ENCODE results near the gene SLC6A3. TPM values are rescaled to one million over a fixed set of nuclear protein-coding genes. Genes with fewer than 3 reads are reported as not detected.

Gene SLC6A3
- total RNA-seq, 1 donor from 2014 or later = 0.16 TPM

GRCh38 chr5:1468629-1469527, 23.6 kb upstream of the SLC6A3 start:
- H3K4me1 Mint-ChIP-seq = peaks cover 5% of the 10 kb centered on the region
- peak overlapping the region; percentile 84 for H3K4me3 Mint-ChIP-seq
- no peak for TF ChIP-seq CTCF (conservative IDR thresholded peaks at IDR 0.05)
- H3K27ac Mint-ChIP-seq (ENCODE audit: unreplicated experiment) = peak overlapping the region; percentile 95
- peaks cover 23% of the 10 kb centered on the region for H3K36me3 Mint-ChIP-seq (ENCODE audit: low read depth)
- H3K27me3 Mint-ChIP-seq (ENCODE audit: low read depth) = no peaks in the 10 kb centered on the region
- H3K9me3 Mint-ChIP-seq = peaks cover 9% of the 10 kb centered on the region
- no peak for DNase-seq (ENCODE audit: low read depth, low spot score)

DNA sequence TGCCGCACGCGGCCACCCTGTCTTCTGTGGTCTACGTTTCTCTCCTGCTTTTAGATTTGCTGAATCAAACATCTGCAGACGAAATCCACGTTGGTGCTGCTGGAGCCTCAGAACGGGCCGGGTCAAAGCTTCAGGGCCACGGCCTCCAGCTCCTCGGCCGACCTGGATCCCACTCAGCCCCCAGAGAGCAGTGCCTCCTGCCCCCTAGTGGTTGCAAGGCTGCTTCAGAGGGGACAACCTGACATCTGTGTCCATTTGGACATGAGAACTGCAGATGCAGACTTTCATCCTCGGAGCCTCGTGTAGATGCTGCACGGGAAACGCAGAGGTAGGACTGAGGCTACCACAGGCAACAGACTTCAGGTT, 23.0 kb upstream of the SLC6A3 start:
- H3K27me3 Mint-ChIP-seq (ENCODE audit: low read depth) = no peaks in the 10 kb centered on the region
- H3K4me3 Mint-ChIP-seq = peak overlapping the region; percentile 84
- H3K9me3 Mint-ChIP-seq = peaks cover 9% of the 10 kb centered on the region
- H3K36me3 Mint-ChIP-seq (ENCODE audit: low read depth) = peaks cover 28% of the 10 kb centered on the region
- TF ChIP-seq CTCF (conservative IDR thresholded peaks at IDR 0.05) = peak; percentile 65
- peaks cover 5% of the 10 kb centered on the region for H3K4me1 Mint-ChIP-seq
- DNase-seq (ENCODE audit: low read depth, low spot score) = peak; percentile 58
- H3K27ac Mint-ChIP-seq (ENCODE audit: unreplicated experiment) = peak overlapping the region; percentile 95

DNA sequence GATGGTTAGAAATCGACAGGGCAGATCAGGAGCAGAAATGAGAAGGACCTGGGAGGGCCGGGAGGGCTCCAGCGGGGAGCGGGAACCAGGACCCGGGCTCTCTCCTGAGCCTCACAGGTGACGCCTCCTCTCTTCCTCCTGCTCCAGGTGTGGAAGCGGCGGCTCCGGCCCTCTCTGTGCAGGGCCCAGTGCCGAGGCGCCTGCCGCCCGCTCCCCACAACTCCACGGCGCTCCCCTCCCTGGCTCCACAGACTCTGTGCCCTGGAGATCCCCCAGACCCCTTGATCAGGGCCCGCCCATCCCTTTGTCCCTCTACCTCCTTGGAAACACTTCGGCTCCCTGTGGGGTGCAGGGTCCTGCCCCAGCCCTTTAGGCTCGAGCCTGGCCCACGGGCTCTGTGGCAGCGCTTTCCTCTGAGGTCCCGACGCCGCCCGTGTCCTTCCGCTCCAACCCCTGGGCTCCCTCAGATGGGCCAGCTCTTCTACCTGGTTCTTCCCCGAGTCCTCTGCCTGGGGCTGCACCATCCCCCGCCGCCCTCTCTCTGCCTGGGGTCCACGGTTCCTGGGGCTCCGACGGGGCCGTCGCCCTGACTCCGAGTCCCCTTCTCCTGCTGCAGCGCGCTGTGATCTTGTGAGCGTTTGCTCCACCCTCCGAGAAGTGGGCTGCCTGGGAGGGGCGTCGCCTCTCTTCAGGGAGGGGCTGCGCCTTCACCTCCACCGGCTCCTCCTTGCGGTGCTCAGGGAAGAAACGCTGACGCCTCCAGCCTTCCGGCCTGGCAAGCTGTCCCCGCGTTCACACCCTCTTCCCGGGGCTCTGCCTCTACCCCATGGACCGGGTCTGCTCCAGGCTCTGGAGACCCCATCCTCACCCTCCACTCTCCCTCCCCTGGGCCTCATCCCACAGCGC, 22.4 kb upstream of the SLC6A3 start:
- H3K27me3 Mint-ChIP-seq (ENCODE audit: low read depth) = peaks cover under 1% of the 10 kb centered on the region
- H3K4me1 Mint-ChIP-seq = peaks cover 7% of the 10 kb centered on the region
- no peak for TF ChIP-seq CTCF (conservative IDR thresholded peaks at IDR 0.05)
- H3K9me3 Mint-ChIP-seq = peaks cover 9% of the 10 kb centered on the region
- peak overlapping the region; percentile 84 for H3K4me3 Mint-ChIP-seq
- peak overlapping the region; percentile 95 for H3K27ac Mint-ChIP-seq (ENCODE audit: unreplicated experiment)
- peaks cover 30% of the 10 kb centered on the region for H3K36me3 Mint-ChIP-seq (ENCODE audit: low read depth)
- DNase-seq (ENCODE audit: low read depth, low spot score) = no peak

DNA sequence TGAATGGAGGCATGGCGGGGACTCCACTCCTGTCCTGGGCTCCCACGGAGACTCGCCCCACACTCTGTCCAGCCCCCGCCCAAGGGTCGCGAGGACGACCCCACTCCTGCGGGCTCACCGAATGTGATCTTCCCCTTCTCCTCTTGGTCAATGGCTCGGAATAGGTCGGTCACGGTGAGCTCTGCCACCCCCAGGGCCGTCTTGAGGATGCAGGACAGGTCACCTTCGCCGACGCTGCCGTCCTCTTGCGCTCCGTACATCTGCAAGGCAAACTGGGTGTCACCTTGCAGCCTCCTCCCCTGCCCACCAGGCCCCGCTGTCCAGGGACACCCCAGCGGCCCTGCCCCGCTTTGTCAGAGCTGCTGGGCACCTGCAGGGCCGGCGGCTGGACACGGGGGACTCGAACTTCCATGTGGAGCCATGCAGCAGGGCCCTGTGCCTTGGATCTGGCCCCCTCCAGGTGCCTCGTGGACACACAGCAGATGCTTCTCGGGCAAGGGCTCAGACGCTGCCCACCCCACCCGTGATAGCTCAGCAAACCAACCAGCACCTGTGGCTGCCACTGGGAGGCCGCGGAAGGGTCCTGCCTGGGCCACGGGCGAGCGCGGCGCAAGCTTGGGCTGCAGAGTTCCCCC, 21.5 kb upstream of the SLC6A3 start:
- no peak overlapping the region for H3K27ac Mint-ChIP-seq (ENCODE audit: unreplicated experiment)
- H3K27me3 Mint-ChIP-seq (ENCODE audit: low read depth) = peaks cover 2% of the 10 kb centered on the region
- H3K4me1 Mint-ChIP-seq = peaks cover 12% of the 10 kb centered on the region
- no peak for TF ChIP-seq CTCF (conservative IDR thresholded peaks at IDR 0.05)
- no peak for DNase-seq (ENCODE audit: low read depth, low spot score)
- peaks cover 9% of the 10 kb centered on the region for H3K9me3 Mint-ChIP-seq
- no peak overlapping the region for H3K4me3 Mint-ChIP-seq
- peaks cover 38% of the 10 kb centered on the region for H3K36me3 Mint-ChIP-seq (ENCODE audit: low read depth)

DNA sequence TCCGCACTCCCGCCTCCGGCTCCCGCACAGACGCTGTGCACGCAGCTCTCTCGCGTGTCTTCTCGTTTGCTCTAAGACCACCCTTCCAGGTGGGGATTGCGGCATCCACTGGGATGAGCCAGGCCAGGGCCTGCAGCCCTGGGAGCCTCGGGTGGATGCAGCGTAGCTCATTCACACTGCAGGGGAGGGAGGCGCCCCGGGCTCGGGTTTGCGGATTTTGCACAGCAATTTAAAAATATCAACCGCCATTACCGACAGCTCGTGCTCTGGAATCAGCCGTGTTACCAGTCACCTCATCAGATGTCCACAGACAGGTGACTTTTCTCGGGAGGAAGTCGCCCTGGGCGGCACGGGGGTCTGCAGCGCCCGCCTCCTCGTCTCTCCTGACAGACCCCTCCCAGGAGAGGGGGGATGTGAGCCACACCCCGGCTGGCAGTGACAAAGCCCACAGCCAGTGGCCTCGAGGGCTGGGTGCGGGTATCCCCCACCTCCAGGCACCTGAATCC, 20.8 kb upstream of the SLC6A3 start:
- no peak for TF ChIP-seq CTCF (conservative IDR thresholded peaks at IDR 0.05)
- Mint-ChIP-seq H3K27me3 (ENCODE audit: low read depth) (peaks cover 2% of the 10 kb centered on the region), H3K27ac (ENCODE audit: unreplicated experiment) (no peak overlapping the region), H3K4me3 (no peak overlapping the region), H3K36me3 (ENCODE audit: low read depth) (peaks cover 43% of the 10 kb centered on the region), H3K4me1 (peaks cover 12% of the 10 kb centered on the region), H3K9me3 (peaks cover 9% of the 10 kb centered on the region)
- DNase-seq (ENCODE audit: low read depth, low spot score) = no peak
